Measurements from ENCODE around the gene SUPT6H.
A peak's percentile ranks its signal among the peaks of the same experiment; 100 is the strongest.

Gene SUPT6H

DNA sequence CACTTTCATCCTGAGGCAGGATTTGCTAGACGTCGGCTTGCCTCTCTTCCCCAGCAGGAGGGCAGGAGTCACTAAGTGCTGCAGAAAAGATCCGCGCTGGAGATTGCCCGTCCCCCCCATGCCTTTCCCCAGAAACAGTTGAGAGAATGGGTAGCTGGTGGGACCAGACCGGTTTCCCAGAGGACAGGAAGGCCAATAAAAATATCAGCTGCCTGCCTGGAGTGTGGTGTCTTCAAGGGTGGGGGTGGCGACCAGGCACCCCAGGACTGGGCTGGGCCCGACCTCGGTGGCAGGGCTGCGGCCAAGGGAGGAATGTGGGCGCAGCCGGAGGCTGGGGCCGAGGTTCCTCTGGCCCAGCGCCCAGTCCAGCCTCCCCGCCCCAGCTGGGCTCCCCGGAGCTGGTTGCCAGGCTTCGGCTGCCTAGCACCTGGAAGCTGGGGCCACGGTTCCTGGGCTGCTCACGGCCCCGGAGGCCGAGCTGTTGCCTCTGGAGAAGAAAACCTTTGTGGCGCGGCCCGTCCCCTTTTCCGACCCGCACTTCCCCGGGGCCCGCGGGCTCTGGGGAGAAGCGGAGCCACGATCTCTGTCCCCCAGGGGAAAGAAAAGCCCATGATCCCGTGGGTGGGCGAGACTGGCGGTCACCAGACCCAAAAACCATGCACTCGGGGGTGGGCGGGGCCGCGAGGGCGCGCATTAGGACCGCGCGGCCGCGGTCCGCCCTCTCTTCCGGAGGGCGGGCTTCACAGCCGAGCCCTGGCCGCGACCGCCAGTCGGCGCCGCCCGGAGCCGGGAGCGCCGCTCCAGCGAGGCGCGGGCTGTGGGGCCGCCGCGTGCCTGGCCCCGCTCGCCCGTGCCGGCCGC is 81.5 kb downstream of the SUPT6H start, which contains the start of gene TRAF4:
Gene TRAF4 (plus strand): TSS at position 769 of the 861 bp plus-strand sequence. CDS start 102 bp downstream, outside the sequence.
- peak within 1 kb of the TSS; percentile 88 for H3K4me3 ChIP-seq (ENCODE audit: low read depth, low read length)
- TF ChIP-seq POLR2A (IDR thresholded peaks at IDR 0.05; ENCODE audit: extremely low read depth, insufficient read length) (peak; percentile 96), CTCF (IDR thresholded peaks at IDR 0.05; ENCODE audit: low read depth, low read length) (no peak), MAX (IDR thresholded peaks at IDR 0.05; ENCODE audit: low read depth, low read length) (peak; percentile 29; the same call in 1 of the 2 replicates), MYC (IDR thresholded peaks at IDR 0.05; ENCODE audit: low read depth, low read length) (peak; percentile 48)
- DNase-seq (ENCODE audit: low read depth), result peak; percentile 91

- H3K4me3 ChIP-seq (ENCODE audit: low read depth, low read length), result peak overlapping the region; percentile 88
- TF ChIP-seq MAX (IDR thresholded peaks at IDR 0.05; ENCODE audit: low read depth, low read length) (no peak), MYC (IDR thresholded peaks at IDR 0.05; ENCODE audit: low read depth, low read length) (no peak), CTCF (IDR thresholded peaks at IDR 0.05; ENCODE audit: low read depth, low read length) (no peak), POLR2A (IDR thresholded peaks at IDR 0.05; ENCODE audit: extremely low read depth, insufficient read length) (no peak)
- peak; percentile 58 for DNase-seq (ENCODE audit: low read depth)
Measured at GRCh38 chr17:28744104-28744971, 82.3 kb downstream of the SUPT6H start.

- TF ChIP-seq MYC (IDR thresholded peaks at IDR 0.05; ENCODE audit: low read depth, low read length) (no peak), POLR2A (IDR thresholded peaks at IDR 0.05; ENCODE audit: extremely low read depth, insufficient read length) (no peak), CTCF (IDR thresholded peaks at IDR 0.05; ENCODE audit: low read depth, low read length) (no peak), MAX (IDR thresholded peaks at IDR 0.05; ENCODE audit: low read depth, low read length) (no peak)
- H3K4me3 ChIP-seq (ENCODE audit: low read depth, low read length), result peak overlapping the region; percentile 88
- DNase-seq (ENCODE audit: low read depth), result peak; percentile 74
Measured at GRCh38 chr17:28744972-28745785, 83.2 kb downstream of the SUPT6H start.

DNA sequence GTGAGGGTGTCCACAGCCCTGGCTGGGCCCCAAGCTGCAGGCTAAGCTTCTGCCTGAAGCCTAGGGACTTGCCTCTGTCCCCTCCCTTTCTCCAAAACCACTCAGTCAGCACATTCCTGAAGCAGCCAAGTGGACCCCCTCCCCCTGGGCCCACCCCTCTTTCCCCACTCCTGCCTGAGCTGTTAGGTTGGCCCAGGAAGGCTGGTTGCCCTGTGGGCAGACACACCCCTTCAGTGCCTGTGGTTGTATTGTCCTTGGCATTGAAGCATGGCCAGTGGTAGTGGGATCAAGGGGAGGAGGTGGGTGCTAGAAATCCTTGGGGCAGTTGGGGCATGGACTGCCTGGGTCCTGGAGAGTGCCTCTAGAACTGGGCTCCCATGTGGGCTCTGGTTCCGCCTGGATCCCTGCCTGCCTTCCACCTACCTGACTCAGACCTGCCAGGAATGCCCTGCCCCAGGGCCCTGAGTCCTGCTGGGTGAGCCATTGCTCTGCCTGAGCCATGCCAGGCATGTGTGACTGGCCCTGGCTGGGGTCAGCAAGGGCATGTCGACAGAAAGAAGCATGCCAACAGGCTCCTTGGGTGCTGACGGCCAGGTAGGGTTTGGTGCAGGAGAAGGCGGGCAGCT is 83.9 kb downstream of the SUPT6H start:
- H3K4me3 ChIP-seq (ENCODE audit: low read depth, low read length), result peak overlapping the region; percentile 88
- no peak for TF ChIP-seq CTCF (IDR thresholded peaks at IDR 0.05; ENCODE audit: low read depth, low read length)
- TF ChIP-seq MYC (IDR thresholded peaks at IDR 0.05; ENCODE audit: low read depth, low read length), result no peak
- no peak for TF ChIP-seq POLR2A (IDR thresholded peaks at IDR 0.05; ENCODE audit: extremely low read depth, insufficient read length)
- no peak for TF ChIP-seq MAX (IDR thresholded peaks at IDR 0.05; ENCODE audit: low read depth, low read length)
- DNase-seq (ENCODE audit: low read depth), result no peak
